ENCODE measurements around the gene MAD1L1. TPM values are rescaled to one million over a fixed set of nuclear protein-coding genes. Genes with fewer than 3 reads are reported as not detected.
A peak's percentile ranks its signal among the peaks of the same experiment; 100 is the strongest.

Gene MAD1L1
- total and polyA plus RNA-seq, 4 donors = 43.0 to 54.9 (median 49.9) TPM

DNA sequence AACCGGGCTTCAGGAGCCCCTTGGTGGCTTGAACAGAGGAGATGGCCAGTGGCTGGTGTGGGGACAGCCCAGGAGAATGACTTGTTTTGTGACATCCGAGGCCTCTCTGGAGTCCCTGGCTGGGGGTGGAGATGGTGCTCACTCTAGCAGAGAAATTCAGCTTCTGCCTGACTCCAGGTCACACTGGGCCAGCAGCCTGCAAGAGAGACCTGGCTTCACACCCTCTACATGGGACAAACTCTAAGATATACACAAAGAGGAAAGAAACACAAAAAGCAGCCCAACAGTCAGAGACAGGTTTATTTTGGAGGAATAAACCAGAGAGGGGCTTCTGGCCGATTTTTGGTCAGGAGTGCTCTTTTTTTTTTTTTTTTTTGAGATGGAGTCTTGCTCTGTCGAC lies 429.8 kb downstream of the MAD1L1 start:
- H3K9me3 ChIP-seq (ENCODE audit: control insufficient read depth in 4 of 4, insufficient read depth in 3 of 4, low read length in 3 of 4) = peaks cover 0 to 11% (median 0%) of the 10 kb centered on the region in 4 donors
- DNase-seq (no peak), ATAC-seq (ENCODE audit: insufficient read depth, low FRiP score) (no peak)
- WGBS, 2 donors = 61 to 72% methylated on average over 4 of the region's 4 CpGs
- H3K9ac ChIP-seq (ENCODE audit: insufficient read depth in 1 of 2, low read length in 2 of 2) = no peak overlapping the region
- no peak overlapping the region for H3K27ac ChIP-seq (ENCODE audit: low read depth in 1 of 2, low read length in 1 of 2)
- H3K4me1 ChIP-seq (ENCODE audit: control insufficient read depth in 5 of 5, insufficient read depth in 5 of 5, low read length in 5 of 5) = no peaks in the 10 kb centered on the region
- no peak overlapping the region for H3K4me3 ChIP-seq
- TF ChIP-seq, protein P1, sequence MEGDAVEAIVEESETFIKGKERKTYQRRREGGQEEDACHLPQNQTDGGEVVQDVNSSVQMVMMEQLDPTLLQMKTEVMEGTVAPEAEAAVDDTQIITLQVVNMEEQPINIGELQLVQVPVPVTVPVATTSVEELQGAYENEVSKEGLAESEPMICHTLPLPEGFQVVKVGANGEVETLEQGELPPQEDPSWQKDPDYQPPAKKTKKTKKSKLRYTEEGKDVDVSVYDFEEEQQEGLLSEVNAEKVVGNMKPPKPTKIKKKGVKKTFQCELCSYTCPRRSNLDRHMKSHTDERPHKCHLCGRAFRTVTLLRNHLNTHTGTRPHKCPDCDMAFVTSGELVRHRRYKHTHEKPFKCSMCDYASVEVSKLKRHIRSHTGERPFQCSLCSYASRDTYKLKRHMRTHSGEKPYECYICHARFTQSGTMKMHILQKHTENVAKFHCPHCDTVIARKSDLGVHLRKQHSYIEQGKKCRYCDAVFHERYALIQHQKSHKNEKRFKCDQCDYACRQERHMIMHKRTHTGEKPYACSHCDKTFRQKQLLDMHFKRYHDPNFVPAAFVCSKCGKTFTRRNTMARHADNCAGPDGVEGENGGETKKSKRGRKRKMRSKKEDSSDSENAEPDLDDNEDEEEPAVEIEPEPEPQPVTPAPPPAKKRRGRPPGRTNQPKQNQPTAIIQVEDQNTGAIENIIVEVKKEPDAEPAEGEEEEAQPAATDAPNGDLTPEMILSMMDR (IDR thresholded peaks at IDR 0.05; ENCODE audit: control extremely low read depth, extremely low read depth) = no peak
- H3K36me3 ChIP-seq (ENCODE audit: control insufficient read depth in 4 of 4, insufficient read depth in 4 of 4, low read length in 4 of 4) = no peaks in the 10 kb centered on the region
- no peaks in the 10 kb centered on the region for H3K27me3 ChIP-seq (ENCODE audit: control insufficient read depth in 3 of 3, insufficient read depth in 3 of 3, low read length in 2 of 3)

DNA sequence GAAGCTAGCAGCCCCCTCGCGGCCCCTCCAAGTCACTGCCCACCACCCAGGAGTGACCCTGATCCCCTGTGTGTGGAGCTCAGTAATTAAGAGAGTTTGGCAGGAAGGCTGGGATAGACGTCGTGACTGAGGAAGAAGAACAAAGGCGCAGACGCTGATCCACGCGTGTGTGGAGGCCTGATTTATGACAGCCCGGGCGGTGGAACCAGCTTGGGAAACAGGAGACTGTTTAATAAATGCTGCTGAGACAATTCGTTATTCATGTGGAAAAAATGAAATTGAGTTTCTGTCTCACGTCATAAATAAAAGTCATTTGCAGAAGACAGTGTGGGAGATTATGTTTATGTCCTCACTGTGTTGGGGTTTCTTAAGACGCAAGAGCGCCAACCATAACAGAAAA lies 431.8 kb downstream of the MAD1L1 start:
- DNase-seq = peak in 2 of 3 donors; percentile 47 to 55
- WGBS, 2 donors = 58 to 63% methylated on average over 14 of the region's 14 CpGs
- TF ChIP-seq, protein P1 (IDR thresholded peaks at IDR 0.05; ENCODE audit: control extremely low read depth, extremely low read depth) = no peak

GRCh38 chr7:1798191-1798590 lies 434.6 kb downstream of the MAD1L1 start:
- Histone ChIP-seq H3K36me3 (ENCODE audit: control insufficient read depth in 4 of 4, insufficient read depth in 4 of 4, low read length in 4 of 4) (no peaks in the 10 kb centered on the region), H3K4me3 (no peak overlapping the region), H3K27me3 (ENCODE audit: control insufficient read depth in 3 of 3, insufficient read depth in 3 of 3, low read length in 2 of 3) (no peaks in the 10 kb centered on the region), H3K9me3 (ENCODE audit: control insufficient read depth in 4 of 4, insufficient read depth in 3 of 4, low read length in 3 of 4) (peaks cover 0 to 15% (median 5%) of the 10 kb centered on the region in 4 donors), H3K4me1 (ENCODE audit: control insufficient read depth in 5 of 5, insufficient read depth in 5 of 5, low read length in 5 of 5) (no peaks in the 10 kb centered on the region), H3K9ac (ENCODE audit: insufficient read depth in 1 of 2, low read length in 2 of 2) (no peak overlapping the region), H3K27ac (ENCODE audit: low read depth in 1 of 2, low read length in 1 of 2) (no peak overlapping the region)
- TF ChIP-seq, protein P1 (IDR thresholded peaks at IDR 0.05; ENCODE audit: control extremely low read depth, extremely low read depth) = no peak
- ATAC-seq (ENCODE audit: insufficient read depth, low FRiP score) = no peak
- DNase-seq = no peak
- WGBS, 2 donors = 76 to 86% methylated on average over 3 of the region's 3 CpGs

More for the DNA sequence above, 431.8 kb downstream of the MAD1L1 start:
- Histone ChIP-seq H3K4me1 (ENCODE audit: control insufficient read depth in 5 of 5, insufficient read depth in 5 of 5, low read length in 5 of 5) (no peaks in the 10 kb centered on the region), H3K36me3 (ENCODE audit: control insufficient read depth in 4 of 4, insufficient read depth in 4 of 4, low read length in 4 of 4) (no peaks in the 10 kb centered on the region), H3K27me3 (ENCODE audit: control insufficient read depth in 3 of 3, insufficient read depth in 3 of 3, low read length in 2 of 3) (no peaks in the 10 kb centered on the region), H3K4me3 (no peak overlapping the region), H3K27ac (ENCODE audit: low read depth in 1 of 2, low read length in 1 of 2) (no peak overlapping the region), H3K9ac (ENCODE audit: insufficient read depth in 1 of 2, low read length in 2 of 2) (no peak overlapping the region), H3K9me3 (ENCODE audit: control insufficient read depth in 4 of 4, insufficient read depth in 3 of 4, low read length in 3 of 4) (peaks cover 0 to 13% (median 0%) of the 10 kb centered on the region in 4 donors)
- no peak for ATAC-seq (ENCODE audit: insufficient read depth, low FRiP score)
